NCI-H2029 treated with DMSO at 0.1 percent for 48 hours (cell line): Measurements from ENCODE around the gene INPP5F.
A peak's percentile ranks its signal among the peaks of the same experiment; 100 is the strongest.
"Not testable (repeated sequence)": the region's sequence is repeated elsewhere in the genome, so short reads cannot be mapped to it uniquely, and the experiment has no call there.

Experiments used
- DNase-seq: peaks from one replicate; lab custom pipeline; 2025; lab: John Stamatoyannopoulos, UW

The INPP5F gene

GRCh38 chr10:119776536-119776935 is 50.7 kb downstream of the INPP5F start:
- DNase-seq = no peak

- DNase-seq = no peak
Observed at GRCh38 chr10:119777686-119778085, 51.8 kb downstream of the INPP5F start.

GRCh38 chr10:119778776-119779445 is 53.1 kb downstream of the INPP5F start:
- DNase-seq = no peak

GRCh38 chr10:119780879-119781480 is 55.1 kb downstream of the INPP5F start:
- DNase-seq = no peak

- no peak for DNase-seq
Observed at GRCh38 chr10:119781498-119781897, 55.6 kb downstream of the INPP5F start.

- DNase-seq = no peak
Observed at GRCh38 chr10:119782981-119783664, 57.3 kb downstream of the INPP5F start.

- no peak for DNase-seq
Observed at GRCh38 chr10:119783665-119784027, 57.8 kb downstream of the INPP5F start.

- DNase-seq = peak; percentile 60
Observed at GRCh38 chr10:119784340-119785067, 58.7 kb downstream of the INPP5F start.

- DNase-seq = no peak
Observed at GRCh38 chr10:119786117-119786769, 60.4 kb downstream of the INPP5F start.

- DNase-seq = not testable (repeated sequence)
Observed at GRCh38 chr10:119795101-119795500, 69.3 kb downstream of the INPP5F start.

GRCh38 chr10:119796039-119796438 is 70.2 kb downstream of the INPP5F start:
- DNase-seq = no peak

- DNase-seq = no peak
Observed at GRCh38 chr10:119801176-119801575, 75.3 kb downstream of the INPP5F start.

- no peak for DNase-seq
Observed at GRCh38 chr10:119801998-119802538, 76.2 kb downstream of the INPP5F start.

GRCh38 chr10:119803264-119803663 is 77.4 kb downstream of the INPP5F start:
- no peak for DNase-seq

- DNase-seq = no peak
Observed at GRCh38 chr10:119805702-119806230, 79.9 kb downstream of the INPP5F start.

GRCh38 chr10:119806334-119807130 is 80.7 kb downstream of the INPP5F start:
- no peak for DNase-seq

GRCh38 chr10:119807960-119808697 is 82.3 kb downstream of the INPP5F start:
- no peak for DNase-seq

- no peak for DNase-seq
Observed at GRCh38 chr10:119811122-119811521, 85.3 kb downstream of the INPP5F start.

GRCh38 chr10:119812684-119813083 is 86.8 kb downstream of the INPP5F start:
- DNase-seq = peak; percentile 37

- no peak for DNase-seq
Observed at GRCh38 chr10:119815671-119816070, 89.8 kb downstream of the INPP5F start.
